Fibroblast of lung (primary cell): ENCODE results near the gene JAG2. TPM values are rescaled to one million over a fixed set of nuclear protein-coding genes. Genes with fewer than 3 reads are reported as not detected.

Experiments
- DNase-seq, 2 donors: peaks; one replicate each; pipeline versions ENCODE4 v3.0.0 to v3.0.0-alpha.2; 2010; ENCODE audit warnings: low read depth in 2 of 2
- H2AFZ ChIP-seq: 2 replicates; pipeline ENCODE4 v1.5.1; 2012; ENCODE audit warnings: low read length, control low read depth, inconsistent platforms
- H3K27ac ChIP-seq: 2 replicates; pipeline ENCODE4 v1.5.1; 2011; ENCODE audit warnings: low read length, control low read depth; ENCODE audit not compliant: insufficient read depth
- H3K27me3 ChIP-seq: 2 replicates; pipeline ENCODE4 v1.5.1; 2011; ENCODE audit warnings: mild to moderate bottlenecking, low read length; ENCODE audit not compliant: control insufficient read depth, insufficient read depth
- H3K36me3 ChIP-seq: 2 replicates; pipeline ENCODE4 v1.5.1; 2011; ENCODE audit warnings: low read length; ENCODE audit not compliant: control insufficient read depth, insufficient read depth
- H3K4me1 ChIP-seq: 2 replicates; pipeline ENCODE4 v1.5.1; 2011; ENCODE audit warnings: low read length; ENCODE audit not compliant: control insufficient read depth, insufficient read depth; ENCODE audit errors: extremely low read depth
- H3K4me2 ChIP-seq: 2 replicates; pipeline ENCODE4 v1.5.1; 2011; ENCODE audit warnings: low read length, control low read depth; ENCODE audit not compliant: insufficient read depth; ENCODE audit errors: extremely low read depth
- H3K4me3 ChIP-seq, 4 experiments: fragments of 200-600 bp in 1 of 4; sonication (generic) in 1 of 4; replicated peaks in 1 of 4; 2 replicates each; pipeline ENCODE4 v1.5.1; 2011 to 2016; ENCODE audit warnings: low read length in 4 of 4, low read depth in 3 of 4, mild to moderate bottlenecking in 3 of 4, control low read depth in 2 of 4, inconsistent platforms in 1 of 4, mixed read lengths in 1 of 4; ENCODE audit not compliant: insufficient read depth in 1 of 4; ENCODE audit errors: control extremely low read depth in 1 of 4
- H3K79me2 ChIP-seq: 2 replicates; pipeline ENCODE4 v1.5.1; 2012; ENCODE audit warnings: mild to moderate bottlenecking, low read length, inconsistent platforms; ENCODE audit not compliant: control insufficient read depth, insufficient read depth
- H3K9ac ChIP-seq: 2 replicates; pipeline ENCODE4 v1.5.1; 2011; ENCODE audit warnings: mild to moderate bottlenecking, low read length, control low read depth; ENCODE audit not compliant: insufficient read depth
- H3K9me3 ChIP-seq: 2 replicates; pipeline ENCODE4 v1.5.1; 2012; ENCODE audit warnings: low read depth, low read length; ENCODE audit not compliant: control insufficient read depth, insufficient read depth
- H4K20me1 ChIP-seq: 2 replicates; pipeline ENCODE4 v1.5.1; 2011; ENCODE audit warnings: low read length; ENCODE audit not compliant: control insufficient read depth, insufficient read depth; ENCODE audit errors: extremely low read depth
- CTCF ChIP-seq, 2 donors: IDR thresholded peaks in 1 of 2; conservative IDR thresholded peaks in 1 of 2; 1 replicate in 1 of 2; 2 replicates in 1 of 2; pipeline ENCODE4 v1.5.1; 2011 to 2012; ENCODE audit warnings: low read length in 2 of 2, control low read depth in 1 of 2, inconsistent platforms in 1 of 2, low read depth in 1 of 2, mild to moderate bottlenecking in 1 of 2
- EZH2 ChIP-seq: IDR thresholded peaks from 2 replicates; pipeline ENCODE4 v1.5.1; 2012; ENCODE audit warnings: low read length, control low read depth, mild to moderate bottlenecking; ENCODE audit errors: missing control alignments
- polyA plus RNA-seq, 2 donors: library from polyadenylated mRNA; depleted of rRNA in 1 of 2; stranded (reverse) in 1 of 2; unstranded in 1 of 2; fragments of >200 nt; gene quantifications; 2 replicates each; pipeline ENCODE4 v1.2.1, GENCODE V29; 2011 to 2012; ENCODE audit warnings: missing spikeins in 1 of 2
- total RNA-seq: library from RNA; depleted of rRNA; stranded (reverse); fragments of >200 nt; gene quantifications from 2 replicates; pipeline ENCODE4 v1.2.1, GENCODE V29; 2014

Gene JAG2
- total and polyA plus RNA-seq, 2 donors (not counting 1 experiment from before 2014, with no cell fraction given), result 0.51 to 1.8 TPM

GRCh38 chr14:105145381-105146180 lies 23.0 kb downstream of the JAG2 start:
- no peak for DNase-seq
- H3K27me3 ChIP-seq, result no peaks in the 10 kb centered on the region
- no peak overlapping the region for H3K9ac ChIP-seq
- H3K79me2 ChIP-seq, result no peaks in the 10 kb centered on the region
- no peaks in the 10 kb centered on the region for H4K20me1 ChIP-seq
- H3K9me3 ChIP-seq, result no peaks in the 10 kb centered on the region
- TF ChIP-seq EZH2 (no peak), CTCF (conservative IDR thresholded peaks at IDR 0.05 in 1 of 2, IDR thresholded peaks at IDR 0.05 in 1 of 2; ENCODE audit: low read depth in 1 of 2, low read length in 2 of 2) (no peak)
- no peak overlapping the region for H3K4me3 ChIP-seq
- no peak overlapping the region for H3K4me2 ChIP-seq
- H3K4me1 ChIP-seq, result no peaks in the 10 kb centered on the region
- H2AFZ ChIP-seq, result no peak overlapping the region
- no peak overlapping the region for H3K27ac ChIP-seq
- no peaks in the 10 kb centered on the region for H3K36me3 ChIP-seq

GRCh38 chr14:105144666-105145380 lies 23.8 kb downstream of the JAG2 start:
- DNase-seq, result no peak
- Histone ChIP-seq H3K36me3 (no peaks in the 10 kb centered on the region), H2AFZ (no peak overlapping the region), H3K27me3 (no peaks in the 10 kb centered on the region), H3K4me3 (no peak overlapping the region), H3K4me1 (no peaks in the 10 kb centered on the region), H3K4me2 (no peak overlapping the region), H3K79me2 (no peaks in the 10 kb centered on the region), H3K9me3 (no peaks in the 10 kb centered on the region), H3K9ac (no peak overlapping the region), H3K27ac (no peak overlapping the region), H4K20me1 (no peaks in the 10 kb centered on the region)
- no peak for TF ChIP-seq EZH2
- no peak for TF ChIP-seq CTCF (conservative IDR thresholded peaks at IDR 0.05 in 1 of 2, IDR thresholded peaks at IDR 0.05 in 1 of 2; ENCODE audit: low read depth in 1 of 2, low read length in 2 of 2)

- H3K27ac ChIP-seq, result no peak overlapping the region
- no peak for DNase-seq
These were observed 24.4 kb downstream of the JAG2 start for GRCh38 chr14:105144026-105144665.

More at GRCh38 chr14:105144026-105144665, 24.4 kb downstream of the JAG2 start:
- Histone ChIP-seq H2AFZ (no peak overlapping the region), H4K20me1 (no peaks in the 10 kb centered on the region), H3K9ac (no peak overlapping the region), H3K9me3 (no peaks in the 10 kb centered on the region), H3K4me2 (no peak overlapping the region), H3K79me2 (no peaks in the 10 kb centered on the region), H3K4me3 (no peak overlapping the region), H3K27me3 (no peaks in the 10 kb centered on the region), H3K4me1 (no peaks in the 10 kb centered on the region), H3K36me3 (no peaks in the 10 kb centered on the region)
- TF ChIP-seq EZH2 (no peak), CTCF (conservative IDR thresholded peaks at IDR 0.05 in 1 of 2, IDR thresholded peaks at IDR 0.05 in 1 of 2; ENCODE audit: low read depth in 1 of 2, low read length in 2 of 2) (no peak)
